Esophagus muscularis mucosa (tissue), 4 donors: ENCODE results near the gene ST3GAL3. TPM values are rescaled to one million over a fixed set of nuclear protein-coding genes. Genes with fewer than 3 reads are reported as not detected.
A peak's percentile ranks its signal among the peaks of the same experiment; 100 is the strongest.

Experiments
- DNase-seq: peaks from one replicate; pipeline ENCODE4 v3.0.0-alpha.2; 2017; ENCODE audit errors: extremely low spot score
- H3K27ac ChIP-seq, 4 donors: fragments of 200-600 bp; sonication (generic); replicated peaks in 1 of 4; 1 replicate in 3 of 4; 2 replicates in 1 of 4; pipeline ENCODE4 v1.5.1; 2016 to 2019; ENCODE audit warnings: mild to moderate bottlenecking in 1 of 4
- H3K27me3 ChIP-seq, 4 donors: fragments of 200-600 bp; sonication (generic); one replicate each; pipeline versions ENCODE4 v1.5.1 to v1.6.0; 2016 to 2019
- H3K36me3 ChIP-seq, 4 donors: fragments of 200-600 bp; sonication (generic); one replicate each; pipeline ENCODE4 v1.5.1; 2016 to 2019
- H3K4me1 ChIP-seq, 4 donors: fragments of 200-600 bp; sonication (generic); one replicate each; pipeline ENCODE4 v1.5.1; 2016 to 2019
- H3K4me3 ChIP-seq, 4 donors: fragments of 200-600 bp; sonication (generic); 1 replicate in 2 of 4; 2 replicates in 2 of 4; pipeline ENCODE4 v1.5.1; 2016 to 2019; ENCODE audit warnings: mild to moderate bottlenecking in 4 of 4, moderate library complexity in 1 of 4
- H3K9me3 ChIP-seq, 4 donors: fragments of 200-600 bp; sonication (generic); 1 replicate in 3 of 4; 2 replicates in 1 of 4; pipeline ENCODE4 v1.5.1; 2016 to 2019
- EP300 ChIP-seq: sonication (generic); formaldehyde crosslinking; IDR thresholded peaks from one replicate; pipeline ENCODE4 v1.6.1; 2017; ENCODE audit warnings: antibody characterized with exemption
- POLR2A ChIP-seq: fragments of 450-650 bp; IDR thresholded peaks from one replicate; pipeline ENCODE4 v1.6.1; 2017; ENCODE audit warnings: antibody characterized with exemption, moderate library complexity, mild to moderate bottlenecking, low read depth
- POLR2AphosphoS5 ChIP-seq, 2 donors: sonication (generic); formaldehyde crosslinking; IDR thresholded peaks; one replicate each; pipeline ENCODE4 v1.6.1; 2017; ENCODE audit warnings: antibody characterized with exemption in 2 of 2
- WGBS: methylation state at CpG from one replicate; pipeline ENCODE4 v1.1.5; 2018; 5-methylcytosine and 5-hydroxymethylcytosine counted together
- intact Hi-C: fragments of 100-400 bp; cut with DNase I; formaldehyde crosslinking; loops from one replicate; pipeline ENCODE4 v1.15.1; 2023
- total RNA-seq, 4 donors: library from RNA; depleted of rRNA; stranded (reverse); fragments of >200 nt; gene quantifications; one replicate each; pipeline versions ENCODE4 v1.1.0 to v1.2.1, GENCODE V29; 2016
- TF ChIP-seq, protein P1 (sequence below), 3 experiments: fragments of 200-600 bp in 2 of 3; fragments of 450-650 bp in 1 of 3; sonication (generic) in 2 of 3; IDR thresholded peaks; one replicate each; pipeline ENCODE4 v1.5.1; 2017 to 2019; ENCODE audit warnings: antibody characterized with exemption in 3 of 3, mild to moderate bottlenecking in 2 of 3, moderate library complexity in 1 of 3

ST3GAL3 gene
- total RNA-seq, 4 donors from 2014 or later: 23.3 to 37.1 (median 30.1) TPM

DNA sequence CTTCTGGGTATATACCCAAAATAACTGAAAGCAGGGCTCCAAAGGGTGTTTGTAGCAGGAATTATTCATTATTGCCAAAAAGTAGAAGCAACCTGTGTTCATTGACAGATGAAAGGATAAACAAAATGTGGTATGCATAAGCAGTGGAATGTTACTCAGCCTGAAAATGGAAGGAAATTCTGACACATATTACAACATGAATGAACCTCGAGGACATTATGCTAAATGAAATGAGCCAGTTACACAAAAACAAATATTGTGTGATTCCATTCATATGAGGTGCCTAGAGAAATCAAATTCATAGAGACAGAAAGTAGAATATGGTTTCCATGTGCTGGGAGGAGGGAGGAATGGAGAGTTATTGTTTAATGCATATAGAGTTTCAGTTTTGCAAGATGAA is 140.0 kb downstream of the ST3GAL3 start:
- 61% methylated on average over 1 of the region's 1 CpG for WGBS
- intact Hi-C loops: no loop called here

DNA sequence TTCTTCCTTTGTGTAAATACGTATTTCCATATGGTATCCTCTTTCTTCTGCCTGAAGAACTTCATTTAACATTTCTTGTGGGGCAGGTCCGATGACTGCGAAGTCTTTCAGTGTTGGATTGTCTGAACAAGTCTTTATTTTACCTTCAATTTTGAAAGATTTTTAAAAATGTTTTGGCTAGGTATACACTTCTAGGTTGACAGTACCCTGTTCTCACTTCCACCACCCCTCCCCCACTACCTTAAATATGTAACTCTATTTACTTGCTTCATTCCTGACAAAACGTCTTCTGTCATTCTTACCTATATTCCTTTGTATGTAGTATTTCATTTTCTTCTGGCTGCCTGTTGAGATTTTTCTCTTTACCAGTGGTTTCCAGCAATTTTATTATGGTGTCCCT is 140.5 kb downstream of the ST3GAL3 start:
- Histone ChIP-seq H3K4me1 (peaks cover 6 to 21% (median 12%) of the 10 kb centered on the region in 4 donors), H3K27me3 (no peaks in the 10 kb centered on the region), H3K4me3 (no peak overlapping the region), H3K27ac (no peak overlapping the region), H3K36me3 (peaks cover 0 to 12% (median 0%) of the 10 kb centered on the region in 4 donors), H3K9me3 (no peaks in the 10 kb centered on the region)
- 87% methylated on average over 4 of the region's 4 CpGs for WGBS
- TF ChIP-seq POLR2AphosphoS5 (IDR thresholded peaks at IDR 0.05) (no peak), EP300 (no peak), POLR2A (no peak)
- TF ChIP-seq, protein P1, sequence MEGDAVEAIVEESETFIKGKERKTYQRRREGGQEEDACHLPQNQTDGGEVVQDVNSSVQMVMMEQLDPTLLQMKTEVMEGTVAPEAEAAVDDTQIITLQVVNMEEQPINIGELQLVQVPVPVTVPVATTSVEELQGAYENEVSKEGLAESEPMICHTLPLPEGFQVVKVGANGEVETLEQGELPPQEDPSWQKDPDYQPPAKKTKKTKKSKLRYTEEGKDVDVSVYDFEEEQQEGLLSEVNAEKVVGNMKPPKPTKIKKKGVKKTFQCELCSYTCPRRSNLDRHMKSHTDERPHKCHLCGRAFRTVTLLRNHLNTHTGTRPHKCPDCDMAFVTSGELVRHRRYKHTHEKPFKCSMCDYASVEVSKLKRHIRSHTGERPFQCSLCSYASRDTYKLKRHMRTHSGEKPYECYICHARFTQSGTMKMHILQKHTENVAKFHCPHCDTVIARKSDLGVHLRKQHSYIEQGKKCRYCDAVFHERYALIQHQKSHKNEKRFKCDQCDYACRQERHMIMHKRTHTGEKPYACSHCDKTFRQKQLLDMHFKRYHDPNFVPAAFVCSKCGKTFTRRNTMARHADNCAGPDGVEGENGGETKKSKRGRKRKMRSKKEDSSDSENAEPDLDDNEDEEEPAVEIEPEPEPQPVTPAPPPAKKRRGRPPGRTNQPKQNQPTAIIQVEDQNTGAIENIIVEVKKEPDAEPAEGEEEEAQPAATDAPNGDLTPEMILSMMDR (IDR thresholded peaks at IDR 0.05): no peak
- peak; percentile 14 for DNase-seq
- intact Hi-C loops: no loop called here

More for the DNA sequence above, 140.0 kb downstream of the ST3GAL3 start:
- TF ChIP-seq, protein P1 (IDR thresholded peaks at IDR 0.05): no peak
- H3K4me3 ChIP-seq: no peak overlapping the region
- H3K27ac ChIP-seq: no peak overlapping the region
- peaks cover 0 to 18% (median 0%) of the 10 kb centered on the region in 4 donors for H3K36me3 ChIP-seq
- no peaks in the 10 kb centered on the region for H3K9me3 ChIP-seq
- no peaks in the 10 kb centered on the region for H3K27me3 ChIP-seq
- DNase-seq: no peak
- H3K4me1 ChIP-seq: peaks cover 0 to 17% (median 9%) of the 10 kb centered on the region in 4 donors

DNA sequence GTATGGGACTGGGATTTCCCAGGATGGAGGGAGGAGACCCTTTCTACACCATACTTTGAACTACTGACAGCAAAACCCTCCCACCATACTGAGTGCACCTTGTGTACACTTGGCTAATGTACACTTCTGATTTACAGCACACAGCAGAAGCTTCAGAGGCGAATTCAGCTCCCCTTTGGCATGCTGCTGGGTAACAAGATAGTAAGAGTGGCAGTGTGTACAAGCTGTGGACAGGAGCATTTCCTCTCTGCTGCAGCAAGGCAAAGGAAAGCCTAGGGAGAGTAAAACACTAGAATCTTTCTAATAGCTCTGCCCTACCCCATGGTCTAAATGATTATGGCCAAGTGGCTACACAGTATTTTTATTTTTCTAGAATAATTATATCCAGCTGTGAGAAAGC is 142.3 kb downstream of the ST3GAL3 start:
- Histone ChIP-seq H3K9me3 (no peaks in the 10 kb centered on the region), H3K27ac (no peak overlapping the region), H3K4me3 (no peak overlapping the region), H3K36me3 (peaks cover 0 to 2% (median 0%) of the 10 kb centered on the region in 4 donors), H3K27me3 (no peaks in the 10 kb centered on the region), H3K4me1 (peaks cover 14 to 29% (median 21%) of the 10 kb centered on the region in 4 donors)
- DNase-seq: peak; percentile 19
- WGBS: 100% methylated on average over 1 of the region's 1 CpG
- intact Hi-C loops: loop anchor here (5.0 kb wide), 1 partner anchor 82 kb away; no protein-coding TSS in a partner anchor
- TF ChIP-seq POLR2AphosphoS5 (IDR thresholded peaks at IDR 0.05) (no peak), EP300 (no peak), POLR2A (no peak)
- TF ChIP-seq, protein P1 (IDR thresholded peaks at IDR 0.05): no peak

DNA sequence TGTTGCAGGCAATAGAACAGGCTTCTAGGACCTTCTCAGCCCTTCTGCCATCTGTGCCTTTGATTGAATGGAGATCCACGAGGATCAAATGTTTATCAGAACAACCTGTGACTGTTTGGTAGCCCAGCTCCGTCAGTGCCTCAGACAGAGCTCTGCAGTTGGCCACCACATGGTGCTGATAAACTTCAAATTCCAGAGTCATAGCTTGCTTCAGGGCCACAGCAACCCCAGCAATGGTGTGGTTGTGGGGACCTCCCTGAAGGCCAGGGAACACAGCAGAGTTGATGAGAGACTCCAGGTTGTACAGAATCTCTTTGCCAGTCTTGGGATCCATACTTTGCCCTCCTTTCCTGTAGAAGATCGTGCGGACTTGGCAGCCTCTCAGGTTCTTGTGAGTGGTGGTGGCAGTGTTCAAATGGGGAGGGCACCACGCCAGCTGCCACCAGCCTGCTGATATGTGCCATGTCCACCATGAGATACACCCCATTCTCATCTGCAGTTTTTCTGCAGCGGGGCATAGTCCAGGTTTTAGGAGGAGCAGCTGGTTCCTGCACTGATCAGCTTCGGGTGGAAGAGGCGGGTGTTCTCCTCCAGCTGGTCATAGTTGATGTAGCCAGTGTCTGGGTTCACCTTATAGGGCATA is 143.4 kb downstream of the ST3GAL3 start:
- H3K27me3 ChIP-seq: no peaks in the 10 kb centered on the region
- DNase-seq: peak; percentile 84
- H3K27ac ChIP-seq: no peak overlapping the region
- TF ChIP-seq, protein P1 (IDR thresholded peaks at IDR 0.05): no peak
- no peak for TF ChIP-seq POLR2A
- TF ChIP-seq EP300: no peak
- no peak for TF ChIP-seq POLR2AphosphoS5 (IDR thresholded peaks at IDR 0.05)
- H3K9me3 ChIP-seq: no peaks in the 10 kb centered on the region
- no peak overlapping the region for H3K4me3 ChIP-seq
- intact Hi-C loops: loop anchor here (5.0 kb wide), 1 partner anchor 83 kb away; no protein-coding TSS in a partner anchor
- H3K4me1 ChIP-seq: peaks cover 14 to 29% (median 21%) of the 10 kb centered on the region in 4 donors
- H3K36me3 ChIP-seq: peaks cover 0 to 6% (median 0%) of the 10 kb centered on the region in 4 donors
- 93% methylated on average over 8 of the region's 8 CpGs for WGBS
